Suprapubic skin (tissue), 4 donors: ENCODE measurements around the gene EPHA8.

Source experiments
- EP300 ChIP-seq: sonication (generic); formaldehyde crosslinking; IDR thresholded peaks from one replicate; pipeline ENCODE4 v1.6.1; 2017; ENCODE audit warnings: antibody characterized with exemption
- POLR2A ChIP-seq, 2 donors: fragments of 450-650 bp; IDR thresholded peaks; one replicate each; pipeline ENCODE4 v1.6.1; 2017; ENCODE audit warnings: antibody characterized with exemption in 2 of 2, mild to moderate bottlenecking in 2 of 2, moderate library complexity in 2 of 2
- POLR2AphosphoS5 ChIP-seq, 3 donors: sonication (generic); formaldehyde crosslinking; IDR thresholded peaks; one replicate each; pipeline ENCODE4 v1.6.1; 2017; ENCODE audit warnings: antibody characterized with exemption in 3 of 3
- TF ChIP-seq, protein P1 (sequence below), 2 donors: fragments of 200-600 bp in 1 of 2; fragments of 450-650 bp in 1 of 2; sonication (generic) in 1 of 2; IDR thresholded peaks; one replicate each; pipeline ENCODE4 v1.5.1; 2016 to 2019; ENCODE audit warnings: antibody characterized with exemption in 2 of 2, mild to moderate bottlenecking in 1 of 2, moderate library complexity in 1 of 2

DNA sequence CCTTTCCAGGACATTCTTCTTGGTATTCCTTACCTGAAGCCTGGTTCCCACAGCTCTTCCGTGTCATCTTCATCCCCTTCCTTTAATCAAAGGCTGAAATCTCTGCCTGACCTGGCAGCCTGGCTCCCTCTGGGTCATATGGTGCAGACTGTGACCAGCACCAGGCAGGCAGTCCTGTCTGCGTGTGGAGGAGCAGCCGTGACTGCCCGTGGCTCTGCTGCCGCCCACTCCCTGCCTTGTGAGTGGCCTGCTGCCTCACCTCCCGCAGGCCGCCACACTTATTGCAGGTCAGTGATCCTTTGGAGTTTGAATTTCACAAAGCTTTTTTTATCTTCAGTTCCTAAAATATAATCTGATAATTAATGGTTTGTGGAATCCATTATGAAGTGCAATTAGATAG is 36.2 kb upstream of the EPHA8 start:
- TF ChIP-seq, protein P1, sequence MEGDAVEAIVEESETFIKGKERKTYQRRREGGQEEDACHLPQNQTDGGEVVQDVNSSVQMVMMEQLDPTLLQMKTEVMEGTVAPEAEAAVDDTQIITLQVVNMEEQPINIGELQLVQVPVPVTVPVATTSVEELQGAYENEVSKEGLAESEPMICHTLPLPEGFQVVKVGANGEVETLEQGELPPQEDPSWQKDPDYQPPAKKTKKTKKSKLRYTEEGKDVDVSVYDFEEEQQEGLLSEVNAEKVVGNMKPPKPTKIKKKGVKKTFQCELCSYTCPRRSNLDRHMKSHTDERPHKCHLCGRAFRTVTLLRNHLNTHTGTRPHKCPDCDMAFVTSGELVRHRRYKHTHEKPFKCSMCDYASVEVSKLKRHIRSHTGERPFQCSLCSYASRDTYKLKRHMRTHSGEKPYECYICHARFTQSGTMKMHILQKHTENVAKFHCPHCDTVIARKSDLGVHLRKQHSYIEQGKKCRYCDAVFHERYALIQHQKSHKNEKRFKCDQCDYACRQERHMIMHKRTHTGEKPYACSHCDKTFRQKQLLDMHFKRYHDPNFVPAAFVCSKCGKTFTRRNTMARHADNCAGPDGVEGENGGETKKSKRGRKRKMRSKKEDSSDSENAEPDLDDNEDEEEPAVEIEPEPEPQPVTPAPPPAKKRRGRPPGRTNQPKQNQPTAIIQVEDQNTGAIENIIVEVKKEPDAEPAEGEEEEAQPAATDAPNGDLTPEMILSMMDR (IDR thresholded peaks at IDR 0.05), result no peak
- TF ChIP-seq POLR2AphosphoS5 (IDR thresholded peaks at IDR 0.05), result no peak
- TF ChIP-seq POLR2A (IDR thresholded peaks at IDR 0.05), result no peak
- TF ChIP-seq EP300, result no peak
